GM21528 (cell line): ENCODE results near the gene GSX2.

Experiments
- ATAC-seq: cut with Tn5 transposase; IDR thresholded peaks from one replicate; pipeline ENCODE4 v1.9.1; 2021; ENCODE audit warnings: mild to moderate bottlenecking, moderate library complexity; ENCODE audit not compliant: unreplicated experiment, low FRiP score

The GSX2 gene

GRCh38 chr4:54074381-54074780, 25.6 kb upstream of the GSX2 start:
- ATAC-seq, result no peak

- ATAC-seq, result no peak
Measured at GRCh38 chr4:54076673-54077072, 23.3 kb upstream of the GSX2 start.

- ATAC-seq, result no peak
Measured at GRCh38 chr4:54077812-54078211, 22.2 kb upstream of the GSX2 start.

- ATAC-seq, result no peak
Measured at GRCh38 chr4:54082168-54082567, 17.8 kb upstream of the GSX2 start.

- ATAC-seq, result no peak
Measured at GRCh38 chr4:54085284-54085683, 14.7 kb upstream of the GSX2 start.

- no peak for ATAC-seq
Measured at GRCh38 chr4:54089875-54090274, 10.1 kb upstream of the GSX2 start.

- ATAC-seq, result no peak
Measured at GRCh38 chr4:54090404-54090803, 9.6 kb upstream of the GSX2 start.

GRCh38 chr4:54090804-54091623, 8.9 kb upstream of the GSX2 start:
- ATAC-seq, result no peak

GRCh38 chr4:54091637-54092404, 8.1 kb upstream of the GSX2 start:
- ATAC-seq, result peak; percentile 74

- ATAC-seq, result no peak
Measured at GRCh38 chr4:54092405-54093323, 7.3 kb upstream of the GSX2 start.

- ATAC-seq, result no peak
Measured at GRCh38 chr4:54093324-54094240, 6.4 kb upstream of the GSX2 start.

GRCh38 chr4:54094451-54094850, 5.5 kb upstream of the GSX2 start:
- no peak for ATAC-seq

GRCh38 chr4:54095110-54095825, 4.7 kb upstream of the GSX2 start:
- no peak for ATAC-seq

- ATAC-seq, result no peak
Measured at GRCh38 chr4:54096295-54096962, 3.5 kb upstream of the GSX2 start.

GRCh38 chr4:54097152-54097551, 2.8 kb upstream of the GSX2 start:
- ATAC-seq, result no peak

- ATAC-seq, result no peak
Measured at GRCh38 chr4:54098375-54098774, 1.6 kb upstream of the GSX2 start.

GRCh38 chr4:54099287-54099747, 646 bp upstream of the GSX2 start:
- ATAC-seq, result no peak

GRCh38 chr4:54100595-54101189, 729 bp downstream of the GSX2 start:
- ATAC-seq, result no peak
